Smooth muscle cell (in vitro differentiated cells): Measurements from ENCODE around the gene RHBDF1. TPM values are rescaled to one million over a fixed set of nuclear protein-coding genes. Genes with fewer than 3 reads are reported as not detected.

Source experiments
- DNase-seq: peaks from one replicate; lab custom pipeline; 2025; ENCODE audit not compliant: unreplicated experiment; lab: John Stamatoyannopoulos, UW
- H2AFZ ChIP-seq: fragments of 200-600 bp; sonication (generic); 2 replicates; pipeline ENCODE4 v1.6.0; 2016; ENCODE audit warnings: antibody characterized with exemption, low read depth, mild to moderate bottlenecking
- H3F3A ChIP-seq: fragments of 200-600 bp; sonication (generic); 2 replicates; pipeline ENCODE4 v1.6.0; 2017; ENCODE audit warnings: antibody characterized with exemption, low read depth
- H3K27ac ChIP-seq: fragments of 200-600 bp; sonication (generic); 2 replicates; pipeline ENCODE4 v1.5.1; 2016; ENCODE audit warnings: low read depth, mild to moderate bottlenecking
- H3K27me3 ChIP-seq: fragments of 200-600 bp; sonication (generic); 2 replicates; pipeline ENCODE4 v1.6.1; 2016; ENCODE audit warnings: low read depth, mild to moderate bottlenecking
- H3K36me3 ChIP-seq: fragments of 200-600 bp; sonication (generic); 2 replicates; pipeline ENCODE4 v1.5.1; 2016; ENCODE audit warnings: low read depth
- H3K4me1 ChIP-seq: fragments of 200-600 bp; sonication (generic); 2 replicates; pipeline ENCODE4 v1.5.1; 2016; ENCODE audit warnings: low read depth
- H3K4me2 ChIP-seq: fragments of 200-600 bp; sonication (generic); 2 replicates; pipeline ENCODE4 v1.6.0; 2016; ENCODE audit warnings: mild to moderate bottlenecking
- H3K4me3 ChIP-seq: fragments of 200-600 bp; sonication (generic); 2 replicates; pipeline ENCODE4 v1.5.1; 2016; ENCODE audit warnings: mild to moderate bottlenecking
- H3K79me2 ChIP-seq: fragments of 200-600 bp; sonication (generic); 2 replicates; pipeline ENCODE4 v1.6.0; 2016; ENCODE audit warnings: low read depth, mild to moderate bottlenecking
- H3K9ac ChIP-seq: fragments of 200-600 bp; sonication (generic); 2 replicates; pipeline ENCODE4 v1.6.0; 2016; ENCODE audit warnings: low read depth
- H3K9me3 ChIP-seq: fragments of 200-600 bp; sonication (generic); replicated peaks from 2 replicates; pipeline ENCODE4 v1.5.1; 2016; ENCODE audit warnings: low read depth
- H4K20me1 ChIP-seq: fragments of 200-600 bp; sonication (generic); 2 replicates; pipeline ENCODE4 v1.6.0; 2016; ENCODE audit warnings: low read depth
- WGBS: methylation state at CpG from one replicate; pipeline ENCODE4 v1.1.7; 2016; ENCODE audit warnings: low lambda C conversion rate; 5-methylcytosine and 5-hydroxymethylcytosine counted together
- polyA plus RNA-seq: library from polyadenylated mRNA; unstranded; fragments of >200 nt; fragmentation: Nextera tagmentation; extraction: Ambion mirVana; gene quantifications from 2 replicates; pipeline ENCODE4 v1.2.1, GENCODE V29; 2016
- total RNA-seq: library from RNA; depleted of rRNA; stranded (reverse); fragments of >200 nt; gene quantifications from 2 replicates; pipeline ENCODE4 v1.2.3, GENCODE V29; 2014
- TF ChIP-seq, protein P1 (sequence below): fragments of 200-600 bp; sonication (generic); IDR thresholded peaks from 2 replicates; pipeline ENCODE4 v1.5.1; 2017; ENCODE audit warnings: borderline replicate concordance, mild to moderate bottlenecking, antibody characterized with exemption; ENCODE audit not compliant: insufficient read depth, poor library complexity, severe bottlenecking

RHBDF1 gene
- total and polyA plus RNA-seq, 2 experiments from 2014 or later: 41.4 to 68.0 TPM

GRCh38 chr16:89391-90302 is 17.2 kb upstream of the RHBDF1 start:
- H3F3A ChIP-seq: peaks cover 9% of the 10 kb centered on the region

GRCh38 chr16:88613-89012 is 16.2 kb upstream of the RHBDF1 start:
- TF ChIP-seq, protein P1, sequence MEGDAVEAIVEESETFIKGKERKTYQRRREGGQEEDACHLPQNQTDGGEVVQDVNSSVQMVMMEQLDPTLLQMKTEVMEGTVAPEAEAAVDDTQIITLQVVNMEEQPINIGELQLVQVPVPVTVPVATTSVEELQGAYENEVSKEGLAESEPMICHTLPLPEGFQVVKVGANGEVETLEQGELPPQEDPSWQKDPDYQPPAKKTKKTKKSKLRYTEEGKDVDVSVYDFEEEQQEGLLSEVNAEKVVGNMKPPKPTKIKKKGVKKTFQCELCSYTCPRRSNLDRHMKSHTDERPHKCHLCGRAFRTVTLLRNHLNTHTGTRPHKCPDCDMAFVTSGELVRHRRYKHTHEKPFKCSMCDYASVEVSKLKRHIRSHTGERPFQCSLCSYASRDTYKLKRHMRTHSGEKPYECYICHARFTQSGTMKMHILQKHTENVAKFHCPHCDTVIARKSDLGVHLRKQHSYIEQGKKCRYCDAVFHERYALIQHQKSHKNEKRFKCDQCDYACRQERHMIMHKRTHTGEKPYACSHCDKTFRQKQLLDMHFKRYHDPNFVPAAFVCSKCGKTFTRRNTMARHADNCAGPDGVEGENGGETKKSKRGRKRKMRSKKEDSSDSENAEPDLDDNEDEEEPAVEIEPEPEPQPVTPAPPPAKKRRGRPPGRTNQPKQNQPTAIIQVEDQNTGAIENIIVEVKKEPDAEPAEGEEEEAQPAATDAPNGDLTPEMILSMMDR: no peak
- H3K9me3 ChIP-seq: no peaks in the 10 kb centered on the region
- no peak for DNase-seq
- peaks cover 37% of the 10 kb centered on the region for H4K20me1 ChIP-seq
- H3K27ac ChIP-seq: no peak overlapping the region
- H3K79me2 ChIP-seq: no peaks in the 10 kb centered on the region
- no peak overlapping the region for H3K9ac ChIP-seq
- H2AFZ ChIP-seq: no peak overlapping the region
- H3K27me3 ChIP-seq: no peaks in the 10 kb centered on the region
- peaks cover 9% of the 10 kb centered on the region for H3F3A ChIP-seq
- no peaks in the 10 kb centered on the region for H3K36me3 ChIP-seq
- H3K4me1 ChIP-seq: no peaks in the 10 kb centered on the region
- WGBS: 97% methylated on average over 14 of the region's 14 CpGs
- H3K4me2 ChIP-seq: no peak overlapping the region
- H3K4me3 ChIP-seq: no peak overlapping the region

More at GRCh38 chr16:89391-90302, 17.2 kb upstream of the RHBDF1 start:
- no peaks in the 10 kb centered on the region for H3K9me3 ChIP-seq
- no peaks in the 10 kb centered on the region for H3K79me2 ChIP-seq
- peaks cover 26% of the 10 kb centered on the region for H4K20me1 ChIP-seq
- no peak overlapping the region for H3K9ac ChIP-seq
- no peak for DNase-seq
- no peaks in the 10 kb centered on the region for H3K27me3 ChIP-seq
- H3K4me3 ChIP-seq: no peak overlapping the region
- TF ChIP-seq, protein P1: no peak
- H3K4me1 ChIP-seq: no peaks in the 10 kb centered on the region
- H2AFZ ChIP-seq: no peak overlapping the region
- H3K27ac ChIP-seq: no peak overlapping the region
- 97% methylated on average over 27 of the region's 30 CpGs for WGBS
- H3K4me2 ChIP-seq: no peak overlapping the region
- no peaks in the 10 kb centered on the region for H3K36me3 ChIP-seq

DNA sequence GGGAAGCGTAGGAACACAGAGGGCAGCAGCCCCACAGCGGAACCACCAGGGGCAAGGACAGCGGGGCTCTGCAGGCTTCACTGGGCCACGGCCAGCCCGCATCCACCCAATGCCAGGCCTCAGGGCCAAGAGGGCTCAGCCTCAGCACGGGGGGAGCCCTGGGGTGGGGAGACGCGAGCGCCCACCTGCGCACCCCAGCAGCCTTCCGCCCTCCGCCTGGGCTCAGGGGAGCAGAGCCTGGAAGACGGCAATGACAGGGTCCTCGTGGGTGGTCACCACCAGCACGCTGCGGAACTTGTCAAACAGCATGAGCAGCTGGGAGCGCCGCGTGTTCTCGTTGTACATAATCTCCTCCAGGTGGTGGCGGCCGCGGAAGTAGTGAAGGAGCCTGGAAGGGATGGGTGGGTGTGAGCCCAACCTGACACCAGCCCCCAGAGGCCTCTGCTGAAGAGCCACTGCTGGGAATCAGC is 14.1 kb upstream of the RHBDF1 start:
- Histone ChIP-seq H3K27me3 (no peaks in the 10 kb centered on the region), H3K9me3 (no peaks in the 10 kb centered on the region), H4K20me1 (peaks cover 38% of the 10 kb centered on the region)

More for the DNA sequence above, 14.1 kb upstream of the RHBDF1 start:
- H3K27ac ChIP-seq: no peak overlapping the region
- DNase-seq: no peak
- H3K4me1 ChIP-seq: no peaks in the 10 kb centered on the region
- no peaks in the 10 kb centered on the region for H3K79me2 ChIP-seq
- no peak overlapping the region for H3K4me2 ChIP-seq
- no peak overlapping the region for H2AFZ ChIP-seq
- TF ChIP-seq, protein P1: no peak
- WGBS: 94% methylated on average over 23 of the region's 23 CpGs
- no peak overlapping the region for H3K4me3 ChIP-seq
- H3K36me3 ChIP-seq: no peaks in the 10 kb centered on the region
- peaks cover 9% of the 10 kb centered on the region for H3F3A ChIP-seq
- no peak overlapping the region for H3K9ac ChIP-seq
